HG03097 (cell line): ENCODE data around the gene ZNF423.

Experiments used
- ATAC-seq: cut with Tn5 transposase; IDR thresholded peaks from one replicate; pipeline ENCODE4 v1.9.1; 2021; ENCODE audit not compliant: unreplicated experiment, low FRiP score

The ZNF423 gene

DNA sequence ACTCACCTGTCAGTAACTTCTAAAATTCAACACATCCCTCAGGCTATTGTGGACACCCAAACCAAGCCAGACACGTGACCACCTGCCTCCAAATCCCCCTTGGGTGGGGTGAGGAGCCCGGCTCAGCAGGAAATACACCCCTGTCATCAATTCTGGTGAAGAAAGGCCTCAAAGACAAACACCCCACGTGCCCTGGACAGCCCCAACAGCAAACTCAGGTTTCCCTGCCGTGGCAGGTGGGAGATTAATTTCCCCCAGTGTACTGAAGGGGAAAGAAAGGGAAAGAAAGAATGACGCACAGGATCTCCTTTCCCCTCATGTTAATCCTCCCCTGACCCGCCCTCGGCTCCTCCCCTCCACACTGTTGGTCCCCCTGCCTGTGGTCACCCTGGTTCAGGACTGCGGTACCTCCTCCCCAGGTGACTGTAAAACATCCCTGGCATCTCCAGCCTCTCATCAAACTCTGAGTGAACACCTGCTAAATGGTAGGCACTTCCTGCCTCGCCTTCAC, 98.3 kb downstream of the ZNF423 start:
- ATAC-seq, result no peak

DNA sequence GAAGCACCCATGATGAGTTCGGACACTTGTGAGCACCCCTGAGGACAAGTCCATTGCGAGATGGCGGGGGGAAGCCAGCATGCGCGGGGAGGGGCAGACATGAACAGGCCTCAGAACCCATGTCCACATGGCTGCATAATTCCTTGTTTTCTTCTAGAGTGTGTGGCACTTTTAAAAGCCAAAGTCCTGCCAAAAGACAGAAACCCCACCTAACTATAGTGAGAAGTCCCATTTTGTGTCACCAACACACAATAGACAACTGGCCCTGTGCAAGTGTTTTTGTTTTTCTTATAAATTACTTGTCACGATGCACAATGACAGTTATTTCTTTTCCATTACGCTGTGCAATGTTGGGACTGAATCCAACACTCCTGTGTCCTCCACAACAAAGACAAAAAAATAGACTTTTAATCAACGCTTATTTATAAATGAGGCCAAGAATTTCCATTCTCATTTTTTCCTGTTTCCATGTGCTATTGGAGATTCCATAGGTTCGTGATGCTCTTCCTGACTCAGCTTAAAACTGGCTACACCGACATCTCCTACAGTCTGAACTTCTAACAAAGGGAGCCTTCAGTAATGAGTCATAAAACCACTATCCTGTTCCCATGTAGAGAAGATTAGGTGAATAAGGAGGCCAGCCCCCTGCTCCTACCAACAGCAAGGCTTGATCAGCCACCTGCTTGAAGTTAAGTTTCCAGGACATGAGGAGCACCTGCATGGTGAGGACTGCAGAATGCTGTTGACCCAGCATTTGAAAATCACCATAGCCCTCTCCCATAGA, 98.9 kb downstream of the ZNF423 start:
- ATAC-seq, result no peak

DNA sequence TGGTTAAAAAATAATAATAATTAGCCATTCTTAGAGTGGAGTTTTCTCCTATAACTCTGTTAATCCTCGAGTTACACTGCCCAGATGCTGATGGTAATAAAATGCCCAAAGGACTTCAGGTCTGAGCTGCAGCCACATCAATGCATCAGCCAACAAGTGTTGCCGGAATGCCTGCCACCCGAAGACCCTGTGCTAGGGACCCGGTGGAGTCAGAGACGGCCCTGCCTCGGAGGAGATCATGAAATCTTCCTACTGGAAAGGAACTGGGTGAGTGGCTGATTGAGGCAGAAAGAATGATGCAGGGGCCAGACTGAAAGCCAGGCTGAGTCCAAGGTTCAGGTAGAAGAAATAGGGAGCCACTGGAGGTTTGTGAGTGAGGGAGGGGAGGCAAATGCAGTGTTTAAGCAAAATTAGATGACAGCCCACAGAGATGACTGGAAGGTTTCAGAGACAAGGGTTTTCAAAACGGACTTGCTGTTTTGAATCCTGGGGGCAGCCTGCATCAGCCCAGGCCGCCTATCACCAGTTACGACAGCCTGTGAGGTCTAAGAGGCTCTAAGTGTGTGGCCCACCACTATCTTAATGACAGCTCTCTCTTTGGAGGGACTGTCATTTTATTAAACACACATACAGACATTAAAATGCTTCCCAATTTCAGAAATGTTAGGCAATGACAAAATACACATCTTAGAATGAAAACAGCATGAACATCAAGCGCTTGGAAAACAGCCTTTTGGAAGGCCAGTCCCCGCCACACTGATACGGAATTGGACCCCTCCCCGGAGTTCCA, 100.0 kb downstream of the ZNF423 start:
- ATAC-seq, result no peak

GRCh38 chr16:49755313-49755620, 100.6 kb downstream of the ZNF423 start:
- ATAC-seq, result no peak

DNA sequence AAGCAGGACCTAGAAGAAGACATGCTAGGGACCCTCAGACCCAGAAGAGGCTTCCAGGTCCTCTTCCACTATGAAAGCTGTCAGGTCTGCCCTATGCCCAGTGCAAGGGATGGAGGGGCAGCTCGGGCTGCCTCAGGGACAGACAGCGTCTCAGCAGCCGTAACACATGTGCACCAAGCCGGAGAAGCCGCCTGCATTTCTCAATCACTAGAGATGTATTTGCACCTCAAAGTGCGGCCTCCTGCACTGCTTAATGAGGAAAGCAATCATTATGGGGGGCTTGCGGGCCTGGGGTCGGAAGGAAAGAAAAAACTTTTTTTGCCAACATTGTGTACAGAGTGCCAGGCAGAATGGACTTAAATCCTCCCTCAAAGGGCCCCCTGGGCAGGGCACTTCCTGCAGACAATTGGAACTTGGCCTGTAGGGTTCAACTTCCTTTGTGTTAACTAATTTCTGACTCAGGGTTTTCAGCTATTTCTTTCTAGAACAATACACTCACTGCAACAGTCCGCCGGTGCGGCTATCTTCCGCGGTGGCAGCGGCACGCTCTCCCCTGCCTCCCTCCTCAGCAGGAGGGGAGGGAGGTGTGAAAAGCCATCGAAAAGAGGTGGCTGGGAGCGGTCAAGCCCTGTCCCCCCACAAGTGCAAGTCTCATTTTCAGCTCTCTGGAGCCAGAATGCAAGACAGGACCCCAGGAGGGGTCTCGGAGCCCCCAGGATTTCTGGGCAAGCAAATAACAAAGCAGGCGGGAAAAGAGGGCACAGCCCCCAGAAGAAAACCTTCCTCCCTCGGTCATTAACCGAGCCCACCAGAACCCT, 101.2 kb downstream of the ZNF423 start:
- no peak for ATAC-seq

- no peak for ATAC-seq
Measured at GRCh38 chr16:49750341-49751000, 105.4 kb downstream of the ZNF423 start.

DNA sequence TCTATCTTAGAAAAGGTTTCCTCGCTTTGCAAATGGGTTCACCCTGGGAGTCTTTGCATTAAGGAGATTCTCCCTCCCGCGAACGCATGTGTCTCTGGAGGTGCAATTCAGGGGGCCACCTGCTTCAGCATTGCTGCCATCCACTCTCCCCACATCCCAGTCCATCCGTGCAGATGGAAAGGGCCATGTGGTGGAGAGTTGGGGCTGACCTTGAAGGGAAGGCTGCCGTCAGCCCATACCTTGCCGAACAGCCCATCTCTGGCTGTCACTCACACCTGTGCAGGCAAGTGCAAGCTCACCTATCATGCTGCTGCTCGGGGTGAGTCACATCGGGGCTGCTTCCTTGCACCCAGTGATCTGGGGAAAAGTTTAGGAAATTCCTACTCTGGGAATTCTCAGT, 106.1 kb downstream of the ZNF423 start:
- no peak for ATAC-seq

- no peak for ATAC-seq
Measured at GRCh38 chr16:49748322-49748721, 107.6 kb downstream of the ZNF423 start.

DNA sequence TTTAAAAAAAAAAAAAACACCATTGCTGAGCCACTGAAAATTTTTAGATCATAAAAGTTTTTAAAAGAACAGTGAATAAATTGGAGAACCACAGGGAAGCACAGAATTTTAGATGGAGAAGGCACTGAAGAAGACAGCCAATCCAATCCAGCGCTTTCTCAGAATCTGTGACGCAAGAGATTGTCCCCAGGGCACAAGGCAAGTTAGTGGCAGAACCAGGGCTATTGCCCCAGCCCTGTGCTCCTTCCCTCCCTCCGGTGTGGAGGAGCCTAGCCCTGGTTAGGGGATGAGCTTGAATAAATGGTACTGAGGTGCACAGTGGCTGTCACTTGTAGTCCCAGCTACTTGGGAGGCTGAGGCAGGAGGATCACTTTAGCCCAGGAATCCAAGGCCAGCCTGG, 108.3 kb downstream of the ZNF423 start:
- no peak for ATAC-seq

DNA sequence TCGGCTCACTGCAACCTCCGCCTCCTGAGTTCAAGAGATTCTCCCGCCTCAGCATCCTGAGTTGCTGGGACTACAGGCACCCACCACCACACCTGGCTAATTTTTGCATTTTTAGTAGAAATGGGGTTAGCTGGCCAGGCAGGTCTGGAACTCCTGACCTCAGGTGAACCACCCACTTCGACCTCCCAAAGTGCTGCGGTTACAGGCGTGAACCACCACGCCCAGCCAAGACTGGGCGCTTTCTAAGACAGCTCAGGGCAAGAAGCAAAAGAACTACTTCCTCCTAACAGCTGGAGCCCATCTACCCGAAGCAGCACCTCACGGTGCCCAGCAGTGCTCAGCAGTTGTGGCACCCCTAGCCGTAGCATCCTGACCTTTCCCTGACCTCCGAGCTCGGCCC, 109.4 kb downstream of the ZNF423 start:
- no peak for ATAC-seq

- ATAC-seq, result no peak
Measured at GRCh38 chr16:49745311-49745747, 110.6 kb downstream of the ZNF423 start.

- ATAC-seq, result no peak
Measured at GRCh38 chr16:49744244-49745220, 111.4 kb downstream of the ZNF423 start.

DNA sequence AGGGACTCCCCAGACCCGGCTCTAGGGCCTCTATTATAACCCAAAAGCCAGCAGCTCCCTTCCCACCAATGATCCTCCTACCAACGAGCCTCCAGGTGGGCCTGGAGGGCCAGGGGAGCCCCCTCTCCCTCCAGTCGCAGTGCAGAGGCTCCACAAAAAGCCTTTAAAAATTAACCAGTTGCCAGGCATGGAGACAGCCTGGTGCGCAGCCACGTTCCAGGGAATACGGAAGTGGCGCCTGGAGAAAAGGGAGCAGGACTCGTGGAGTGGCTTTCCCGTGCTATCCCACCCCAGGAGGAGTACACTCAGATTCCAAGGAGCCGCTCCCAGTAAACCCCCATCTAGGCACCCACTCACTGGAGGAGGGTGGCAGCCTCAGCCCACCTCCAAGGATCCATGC, 112.3 kb downstream of the ZNF423 start:
- no peak for ATAC-seq

DNA sequence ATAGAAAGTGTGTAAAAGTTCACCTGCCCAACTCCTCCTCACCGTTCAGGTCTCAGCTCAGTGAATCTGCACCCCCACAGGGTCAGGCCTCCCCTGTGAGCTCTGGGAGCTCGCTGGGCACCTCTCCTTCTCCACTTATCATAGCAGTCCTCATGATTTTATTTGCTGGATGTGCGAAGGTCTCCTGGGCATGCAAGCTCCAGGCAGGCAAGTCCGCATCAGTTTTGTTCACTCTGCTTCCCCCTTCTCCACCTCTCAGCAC, 112.8 kb downstream of the ZNF423 start:
- no peak for ATAC-seq

- ATAC-seq, result no peak
Measured at GRCh38 chr16:49742428-49743202, 113.3 kb downstream of the ZNF423 start.

- no peak for ATAC-seq
Measured at GRCh38 chr16:49740256-49740655, 115.7 kb downstream of the ZNF423 start.

DNA sequence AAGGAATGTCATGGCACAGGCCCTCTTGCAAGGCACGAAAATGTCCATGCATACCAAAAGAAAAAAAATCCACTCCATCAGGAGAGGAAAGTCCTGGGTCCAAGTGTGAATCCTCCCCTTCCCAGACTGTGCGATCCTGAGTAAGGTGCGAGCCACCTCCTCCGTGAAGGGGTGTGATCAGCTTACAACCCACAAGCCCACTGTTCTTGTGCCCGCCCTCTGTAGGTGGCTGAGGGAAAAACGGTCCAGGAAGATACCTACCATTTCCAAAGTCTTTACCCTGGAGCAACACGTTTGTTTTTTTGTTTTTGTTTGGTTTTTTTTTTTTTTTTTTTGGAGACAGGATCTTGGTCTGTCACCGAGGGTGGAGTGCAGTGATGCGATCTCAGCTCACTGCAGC, 116.5 kb downstream of the ZNF423 start:
- ATAC-seq, result no peak

- ATAC-seq, result no peak
Measured at GRCh38 chr16:49738832-49739231, 117.1 kb downstream of the ZNF423 start.

GRCh38 chr16:49738001-49738400, 117.9 kb downstream of the ZNF423 start:
- ATAC-seq, result no peak
